ENCODE measurements around the gene KCND1.

GRCh38 chrX:48989483-48989882 is 17.8 kb upstream of the KCND1 start:
- TF ChIP-seq CTCF (IDR thresholded peaks at IDR 0.05; ENCODE audit: low read depth, low read length, missing input control): no peak
- no peak for TF ChIP-seq ZBTB33 (IDR thresholded peaks at IDR 0.05)
- no peak for TF ChIP-seq ATF3 (IDR thresholded peaks at IDR 0.05)
